MM.1S (cell line): Measurements from ENCODE around the gene KIF5C.

ENCODE experiments used
- DNase-seq: peaks from one replicate; pipeline ENCODE4 v3.0.0-alpha.2; 2015
- H2AFZ ChIP-seq: fragments of 300-600 bp; sonication (generic); 2 replicates; pipeline ENCODE4 v1.6.0; 2016; ENCODE audit warnings: antibody characterized with exemption, low read length
- H3F3A ChIP-seq: fragments of 300-600 bp; sonication (generic); 2 replicates; pipeline ENCODE4 v1.6.1; 2016; ENCODE audit warnings: mild to moderate bottlenecking, antibody characterized with exemption, low read length, moderate library complexity, mixed read lengths; ENCODE audit not compliant: insufficient read depth
- H3K27ac ChIP-seq: fragments of 300-600 bp; sonication (generic); 2 replicates; pipeline ENCODE4 v1.5.1; 2016; ENCODE audit warnings: mild to moderate bottlenecking, low read length
- H3K27me3 ChIP-seq: fragments of 300-600 bp; sonication (generic); replicated peaks from 2 replicates; pipeline ENCODE4 v1.6.0; 2016; ENCODE audit warnings: low read length; ENCODE audit not compliant: insufficient read depth
- H3K36me3 ChIP-seq: fragments of 300-600 bp; sonication (generic); replicated peaks from 2 replicates; pipeline ENCODE4 v1.6.1; 2016; ENCODE audit warnings: mild to moderate bottlenecking, low read length, mixed read lengths; ENCODE audit not compliant: insufficient read depth
- H3K4me1 ChIP-seq: fragments of 300-600 bp; sonication (generic); 2 replicates; pipeline ENCODE4 v1.6.1; 2016; ENCODE audit warnings: low read length, mixed read lengths
- H3K4me2 ChIP-seq: fragments of 300-600 bp; sonication (generic); 2 replicates; pipeline ENCODE4 v1.6.0; 2016; ENCODE audit warnings: low read depth, low read length
- H3K4me3 ChIP-seq: fragments of 300-600 bp; sonication (generic); 2 replicates; pipeline ENCODE4 v1.5.1; 2016; ENCODE audit warnings: low read length, mixed read lengths
- H3K79me2 ChIP-seq: fragments of 300-600 bp; sonication (generic); 2 replicates; pipeline ENCODE4 v1.6.1; 2016; ENCODE audit warnings: mixed run types, low read length, mixed read lengths
- H3K9ac ChIP-seq: fragments of 300-600 bp; sonication (generic); 2 replicates; pipeline ENCODE4 v1.6.1; 2016; ENCODE audit warnings: low read length, mixed read lengths
- H3K9me2 ChIP-seq: fragments of 300-600 bp; sonication (generic); replicated peaks from 2 replicates; pipeline ENCODE4 v1.6.1; 2016; ENCODE audit warnings: mild to moderate bottlenecking, low read length, mixed read lengths; ENCODE audit not compliant: insufficient read depth
- H3K9me3 ChIP-seq: fragments of 300-600 bp; sonication (generic); replicated peaks from 2 replicates; pipeline ENCODE4 v1.6.1; 2016; ENCODE audit warnings: mild to moderate bottlenecking, low read length, mixed read lengths; ENCODE audit not compliant: insufficient read depth
- H4K20me1 ChIP-seq: fragments of 300-600 bp; sonication (generic); 2 replicates; pipeline ENCODE4 v1.6.1; 2016; ENCODE audit warnings: mild to moderate bottlenecking, low read length, moderate library complexity, mixed read lengths; ENCODE audit not compliant: insufficient read depth
- EZH2 ChIP-seq: fragments of 300-600 bp; sonication (generic); optimal IDR thresholded peaks from 2 replicates; pipeline ENCODE3; 2017; ENCODE audit warnings: low read depth, mild to moderate bottlenecking, antibody characterized with exemption, low read length, mixed read lengths
- EZH2phosphoT487 ChIP-seq: fragments of 300-600 bp; sonication (generic); IDR thresholded peaks from 2 replicates; pipeline ENCODE4 v1.6.1; 2018; ENCODE audit warnings: antibody characterized with exemption, low read length
- TF ChIP-seq, protein P1 (sequence below): fragments of 300-600 bp; sonication (generic); IDR thresholded peaks from 2 replicates; pipeline ENCODE4 v1.5.1; 2016; ENCODE audit warnings: antibody characterized with exemption, low read length, mixed read lengths

KIF5C gene

DNA sequence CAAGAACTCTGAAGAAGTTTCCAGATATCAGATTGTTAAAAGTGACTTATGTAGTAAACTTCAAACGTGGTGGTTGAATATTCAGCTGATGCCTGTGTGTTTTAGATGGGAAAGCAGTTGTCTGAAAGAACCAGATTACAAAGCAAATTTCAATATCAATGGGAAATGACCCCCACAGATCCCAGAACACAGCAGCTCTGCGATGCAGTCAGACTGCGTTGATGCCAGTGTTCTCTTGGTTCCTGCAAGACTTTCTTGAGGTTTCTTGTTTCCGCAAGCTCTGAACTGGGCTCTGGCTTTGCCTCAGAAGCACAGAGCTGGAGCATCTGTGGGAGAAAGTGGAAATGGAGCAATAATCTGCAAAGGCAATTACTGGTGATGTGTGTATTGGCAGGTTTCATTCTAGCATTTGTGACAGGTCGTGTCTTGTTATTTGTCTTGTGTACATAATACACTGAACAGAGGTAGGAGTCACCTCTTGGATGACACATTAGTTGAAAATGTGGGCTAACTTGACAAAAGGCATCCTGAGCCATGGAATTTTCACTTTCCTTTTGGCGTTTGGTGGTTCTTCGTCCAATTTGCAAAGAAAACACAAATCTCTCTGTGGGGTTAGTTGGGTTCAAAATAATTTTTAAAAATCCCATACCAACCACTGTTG lies 152.7 kb downstream of the KIF5C start:
- no peaks in the 10 kb centered on the region for H3K79me2 ChIP-seq
- no peak overlapping the region for H3K4me3 ChIP-seq
- no peak overlapping the region for H2AFZ ChIP-seq
- no peaks in the 10 kb centered on the region for H3K9me3 ChIP-seq
- H3K9ac ChIP-seq, result no peak overlapping the region
- H3K9me2 ChIP-seq, result no peaks in the 10 kb centered on the region
- peaks cover 24% of the 10 kb centered on the region for H3K4me1 ChIP-seq
- no peaks in the 10 kb centered on the region for H3K27me3 ChIP-seq
- H3K36me3 ChIP-seq, result no peaks in the 10 kb centered on the region
- no peak overlapping the region for H3K4me2 ChIP-seq
- H3F3A ChIP-seq, result peaks cover 10% of the 10 kb centered on the region
- TF ChIP-seq, protein P1, sequence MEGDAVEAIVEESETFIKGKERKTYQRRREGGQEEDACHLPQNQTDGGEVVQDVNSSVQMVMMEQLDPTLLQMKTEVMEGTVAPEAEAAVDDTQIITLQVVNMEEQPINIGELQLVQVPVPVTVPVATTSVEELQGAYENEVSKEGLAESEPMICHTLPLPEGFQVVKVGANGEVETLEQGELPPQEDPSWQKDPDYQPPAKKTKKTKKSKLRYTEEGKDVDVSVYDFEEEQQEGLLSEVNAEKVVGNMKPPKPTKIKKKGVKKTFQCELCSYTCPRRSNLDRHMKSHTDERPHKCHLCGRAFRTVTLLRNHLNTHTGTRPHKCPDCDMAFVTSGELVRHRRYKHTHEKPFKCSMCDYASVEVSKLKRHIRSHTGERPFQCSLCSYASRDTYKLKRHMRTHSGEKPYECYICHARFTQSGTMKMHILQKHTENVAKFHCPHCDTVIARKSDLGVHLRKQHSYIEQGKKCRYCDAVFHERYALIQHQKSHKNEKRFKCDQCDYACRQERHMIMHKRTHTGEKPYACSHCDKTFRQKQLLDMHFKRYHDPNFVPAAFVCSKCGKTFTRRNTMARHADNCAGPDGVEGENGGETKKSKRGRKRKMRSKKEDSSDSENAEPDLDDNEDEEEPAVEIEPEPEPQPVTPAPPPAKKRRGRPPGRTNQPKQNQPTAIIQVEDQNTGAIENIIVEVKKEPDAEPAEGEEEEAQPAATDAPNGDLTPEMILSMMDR, result no peak
- TF ChIP-seq EZH2 (no peak), EZH2phosphoT487 (no peak)
- H3K27ac ChIP-seq, result no peak overlapping the region
- no peak for DNase-seq
- H4K20me1 ChIP-seq, result no peaks in the 10 kb centered on the region

DNA sequence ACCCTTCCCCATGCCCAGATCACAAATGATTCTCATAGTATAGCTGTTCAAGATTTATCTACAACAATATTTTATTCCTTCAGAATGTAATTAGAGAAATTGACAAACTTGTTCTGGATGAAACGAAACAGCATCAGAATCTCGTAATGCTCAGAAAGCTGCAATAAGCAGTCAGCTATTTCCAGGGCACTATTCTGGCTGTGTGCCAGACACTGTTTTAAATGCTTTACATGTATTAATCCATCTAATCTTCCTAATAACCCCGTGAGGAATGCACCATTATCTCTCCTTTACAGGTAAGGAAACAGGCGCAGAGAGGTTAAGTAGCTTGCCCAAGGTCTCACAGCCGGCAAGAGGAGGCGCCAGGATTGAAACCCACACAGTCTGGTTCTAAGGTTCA lies 153.3 kb downstream of the KIF5C start:
- no peaks in the 10 kb centered on the region for H3K9me3 ChIP-seq
- no peaks in the 10 kb centered on the region for H3K27me3 ChIP-seq
- no peaks in the 10 kb centered on the region for H3K36me3 ChIP-seq
- H3K79me2 ChIP-seq, result no peaks in the 10 kb centered on the region
- H3K4me3 ChIP-seq, result no peak overlapping the region
- no peak overlapping the region for H3K9ac ChIP-seq
- no peak overlapping the region for H3K4me2 ChIP-seq
- no peaks in the 10 kb centered on the region for H4K20me1 ChIP-seq
- H2AFZ ChIP-seq, result no peak overlapping the region
- H3K4me1 ChIP-seq, result peaks cover 18% of the 10 kb centered on the region
- H3K9me2 ChIP-seq, result no peaks in the 10 kb centered on the region
- peaks cover 4% of the 10 kb centered on the region; the same call in 1 of the 2 replicates for H3F3A ChIP-seq
- TF ChIP-seq EZH2phosphoT487 (no peak), EZH2 (no peak)
- TF ChIP-seq, protein P1, result no peak
- DNase-seq, result no peak
- H3K27ac ChIP-seq, result no peak overlapping the region

DNA sequence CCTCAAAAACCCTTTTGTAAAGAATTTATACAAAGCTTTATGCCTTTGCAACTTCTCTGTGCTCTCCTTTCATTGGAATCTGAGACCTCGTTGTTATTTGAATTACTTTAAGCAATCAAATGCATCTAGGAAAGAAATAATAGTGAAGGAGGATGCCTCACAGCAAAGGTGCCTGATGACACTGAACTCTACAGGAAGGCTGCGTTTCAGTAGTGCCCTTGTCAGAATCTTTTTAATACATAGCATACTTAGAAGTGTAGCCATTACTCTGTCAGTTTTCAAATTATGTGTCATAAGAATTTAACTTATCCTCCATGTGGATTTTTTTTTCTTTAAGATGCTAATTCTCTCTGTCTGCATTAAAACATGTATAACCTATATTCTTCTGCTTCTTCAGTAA lies 153.9 kb downstream of the KIF5C start:
- no peak overlapping the region for H3K4me3 ChIP-seq
- no peaks in the 10 kb centered on the region for H3F3A ChIP-seq
- no peak overlapping the region for H3K9ac ChIP-seq
- TF ChIP-seq, protein P1, result no peak
- TF ChIP-seq EZH2phosphoT487 (no peak), EZH2 (no peak)
- H2AFZ ChIP-seq, result no peak overlapping the region
- no peaks in the 10 kb centered on the region for H3K9me3 ChIP-seq
- peaks cover 12% of the 10 kb centered on the region for H3K4me1 ChIP-seq
- H4K20me1 ChIP-seq, result no peaks in the 10 kb centered on the region
- no peaks in the 10 kb centered on the region for H3K79me2 ChIP-seq
- no peak for DNase-seq
- no peak overlapping the region for H3K27ac ChIP-seq
- no peaks in the 10 kb centered on the region for H3K27me3 ChIP-seq
- H3K4me2 ChIP-seq, result no peak overlapping the region
- H3K9me2 ChIP-seq, result no peaks in the 10 kb centered on the region
- H3K36me3 ChIP-seq, result no peaks in the 10 kb centered on the region
